Natural killer cell (primary cell): ENCODE data around the gene PLLP. TPM values are rescaled to one million over a fixed set of nuclear protein-coding genes. Genes with fewer than 3 reads are reported as not detected.

ENCODE experiments used
- ATAC-seq, 3 donors: fragments of 150-1000 bp in 2 of 3; fragments of 200-7000 bp in 1 of 3; cut with Tn5 transposase; 1 replicate in 1 of 3; 2 replicates in 2 of 3; pipeline ENCODE4 v1.10.0; 2021; ENCODE audit warnings: mild to moderate bottlenecking in 2 of 3, moderate library complexity in 2 of 3
- DNase-seq, 2 donors: peaks; one replicate each; pipeline versions ENCODE4 v3.0.0 to v3.0.0-alpha.2; 2013 to 2021; ENCODE audit warnings: mixed read lengths in 1 of 2
- H3K27ac ChIP-seq: one replicate; pipeline ENCODE4 v1.5.1; 2013; ENCODE audit warnings: mild to moderate bottlenecking, low read length
- H3K27me3 ChIP-seq: one replicate; pipeline ENCODE4 v1.6.1; 2013; ENCODE audit warnings: low read length; ENCODE audit not compliant: control insufficient read depth, insufficient read depth
- H3K36me3 ChIP-seq: one replicate; pipeline ENCODE4 v1.6.1; 2013; ENCODE audit warnings: low read length; ENCODE audit not compliant: control insufficient read depth, insufficient read depth
- H3K4me1 ChIP-seq: one replicate; pipeline ENCODE4 v1.6.1; 2013; ENCODE audit warnings: low read length; ENCODE audit not compliant: control insufficient read depth, insufficient read depth
- H3K4me3 ChIP-seq: one replicate; pipeline ENCODE4 v1.5.1; 2013; ENCODE audit warnings: low read length
- H3K9me3 ChIP-seq: one replicate; pipeline ENCODE4 v1.6.1; 2013; ENCODE audit warnings: low read length; ENCODE audit not compliant: control insufficient read depth, insufficient read depth
- H3K27ac Mint-ChIP-seq, 2 donors: one replicate each; pipeline ENCODE4 v1.8.0; 2022; ENCODE audit warnings: mild to moderate bottlenecking in 2 of 2, mixed read lengths in 2 of 2, moderate library complexity in 1 of 2
- H3K27me3 Mint-ChIP-seq, 2 donors: one replicate each; pipeline ENCODE4 v1.8.0; 2022; ENCODE audit warnings: low read depth in 2 of 2, mixed read lengths in 2 of 2
- H3K36me3 Mint-ChIP-seq: one replicate; pipeline ENCODE4 v1.8.0; 2022; ENCODE audit warnings: mixed read lengths
- H3K4me1 Mint-ChIP-seq, 2 donors: one replicate each; pipeline ENCODE4 v1.8.0; 2022; ENCODE audit warnings: mixed read lengths in 2 of 2
- H3K4me3 Mint-ChIP-seq: one replicate; pipeline ENCODE4 v1.8.0; 2022; ENCODE audit warnings: mild to moderate bottlenecking, moderate library complexity, mixed read lengths
- H3K9me3 Mint-ChIP-seq, 2 donors: one replicate each; pipeline ENCODE4 v1.8.0; 2022; ENCODE audit warnings: mixed read lengths in 2 of 2
- WGBS: methylation state at CpG from one replicate; pipeline ENCODE4 v1.1.7; 2013; ENCODE audit warnings: missing lambda C conversion rate; ENCODE audit not compliant: insufficient coverage; 5-methylcytosine and 5-hydroxymethylcytosine counted together
- intact Hi-C: fragments of 100-400 bp; cut with micrococcal nuclease; formaldehyde crosslinking; loops from one replicate; pipeline ENCODE4 v1.14.2; 2022
- total RNA-seq, 4 donors: library from RNA; stranded (reverse); fragments of 120-200 nt in 1 of 4; gene quantifications; one replicate each; pipeline versions ENCODE4 v1.2.3 to v1.2.4, GENCODE V29; 2013 to 2022
- TF ChIP-seq, protein P1 (sequence below): fragments of 200-600 bp; IDR thresholded peaks from one replicate; pipeline ENCODE4 v1.8.0; 2022; ENCODE audit warnings: antibody characterized with exemption

Gene PLLP
- total RNA-seq, 3 donors from 2014 or later (not counting 1 experiment from before 2014, with no cell fraction given), result not detected

GRCh38 chr16:57258226-57258909 lies 26.1 kb downstream of the PLLP start:
- Histone ChIP-seq H3K9me3 (no peaks in the 10 kb centered on the region), H3K4me3 (no peak overlapping the region), H3K27me3 (no peaks in the 10 kb centered on the region), H3K27ac (no peak overlapping the region), H3K4me1 (peaks cover 13% of the 10 kb centered on the region), H3K36me3 (peaks cover 13% of the 10 kb centered on the region)
- DNase-seq (no peak), ATAC-seq (no peak)
- Mint-ChIP-seq H3K27ac (no peak overlapping the region), H3K27me3 (no peaks in the 10 kb centered on the region), H3K4me3 (no peak overlapping the region), H3K36me3 (no peaks in the 10 kb centered on the region), H3K4me1 (peaks cover 5% of the 10 kb centered on the region in 2 donors), H3K9me3 (no peaks in the 10 kb centered on the region)
- TF ChIP-seq, protein P1, sequence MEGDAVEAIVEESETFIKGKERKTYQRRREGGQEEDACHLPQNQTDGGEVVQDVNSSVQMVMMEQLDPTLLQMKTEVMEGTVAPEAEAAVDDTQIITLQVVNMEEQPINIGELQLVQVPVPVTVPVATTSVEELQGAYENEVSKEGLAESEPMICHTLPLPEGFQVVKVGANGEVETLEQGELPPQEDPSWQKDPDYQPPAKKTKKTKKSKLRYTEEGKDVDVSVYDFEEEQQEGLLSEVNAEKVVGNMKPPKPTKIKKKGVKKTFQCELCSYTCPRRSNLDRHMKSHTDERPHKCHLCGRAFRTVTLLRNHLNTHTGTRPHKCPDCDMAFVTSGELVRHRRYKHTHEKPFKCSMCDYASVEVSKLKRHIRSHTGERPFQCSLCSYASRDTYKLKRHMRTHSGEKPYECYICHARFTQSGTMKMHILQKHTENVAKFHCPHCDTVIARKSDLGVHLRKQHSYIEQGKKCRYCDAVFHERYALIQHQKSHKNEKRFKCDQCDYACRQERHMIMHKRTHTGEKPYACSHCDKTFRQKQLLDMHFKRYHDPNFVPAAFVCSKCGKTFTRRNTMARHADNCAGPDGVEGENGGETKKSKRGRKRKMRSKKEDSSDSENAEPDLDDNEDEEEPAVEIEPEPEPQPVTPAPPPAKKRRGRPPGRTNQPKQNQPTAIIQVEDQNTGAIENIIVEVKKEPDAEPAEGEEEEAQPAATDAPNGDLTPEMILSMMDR, result no peak
- WGBS, result 98% methylated on average over 18 of the region's 18 CpGs
- intact Hi-C loops, result no loop called here

- DNase-seq (no peak), ATAC-seq (no peak)
- no peaks in the 10 kb centered on the region for H3K9me3 Mint-ChIP-seq
- intact Hi-C loops, result no loop called here
- peaks cover 2% of the 10 kb centered on the region for H3K36me3 Mint-ChIP-seq
- Histone ChIP-seq H3K4me1 (peaks cover 13% of the 10 kb centered on the region), H3K4me3 (no peak overlapping the region), H3K27ac (no peak overlapping the region), H3K27me3 (no peaks in the 10 kb centered on the region), H3K36me3 (peaks cover 19% of the 10 kb centered on the region), H3K9me3 (no peaks in the 10 kb centered on the region)
- H3K4me1 Mint-ChIP-seq, result peaks cover 5 to 6% of the 10 kb centered on the region in 2 donors
- no peak overlapping the region for H3K4me3 Mint-ChIP-seq
- WGBS, result 94% methylated on average over 13 of the region's 13 CpGs
- no peaks in the 10 kb centered on the region for H3K27me3 Mint-ChIP-seq
- H3K27ac Mint-ChIP-seq, result no peak overlapping the region
- TF ChIP-seq, protein P1, result no peak
These were observed 26.9 kb downstream of the PLLP start for GRCh38 chr16:57257455-57258070.

DNA sequence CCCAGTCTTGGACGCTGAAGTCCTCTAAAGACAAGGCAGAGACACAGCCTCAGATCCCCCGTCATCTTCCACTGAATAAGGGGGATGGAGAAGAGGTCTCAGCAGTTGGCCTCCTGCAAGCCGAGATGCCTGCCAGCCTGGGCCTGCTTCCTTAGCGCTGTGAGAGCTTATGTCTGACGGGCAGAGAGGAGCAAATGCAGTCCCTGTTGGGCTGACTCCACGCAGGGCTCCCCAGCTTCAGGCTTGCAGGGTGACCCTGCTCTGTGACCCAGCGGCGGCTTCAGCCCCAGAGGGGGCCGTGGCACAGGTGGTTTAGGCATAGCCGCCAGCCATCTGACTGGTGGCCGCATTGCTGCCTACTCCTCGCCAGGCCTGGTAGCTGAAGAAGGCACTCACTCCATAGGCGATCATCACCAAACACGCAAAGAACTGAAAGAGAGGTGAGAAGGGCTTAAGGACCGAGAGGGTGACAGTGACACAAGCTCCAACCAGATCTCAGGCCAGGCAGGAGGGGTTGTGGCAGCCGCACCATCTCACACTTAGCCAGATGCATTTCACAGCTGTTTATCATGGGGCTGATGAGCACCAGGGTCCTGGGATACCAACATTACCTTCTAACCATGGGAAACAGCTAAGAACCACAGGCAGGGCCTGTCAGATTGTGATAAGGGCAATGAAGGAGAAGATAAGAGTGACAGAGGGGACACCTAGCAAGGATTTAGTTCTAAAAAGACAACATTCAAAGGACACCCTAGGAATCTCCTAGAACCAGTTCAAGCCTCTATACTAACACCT lies 27.7 kb downstream of the PLLP start:
- ATAC-seq (no peak), DNase-seq (no peak)
- no peak overlapping the region for H3K27ac Mint-ChIP-seq
- no peak overlapping the region for H3K4me3 Mint-ChIP-seq
- H3K36me3 ChIP-seq, result peaks cover 27% of the 10 kb centered on the region
- H3K9me3 ChIP-seq, result no peaks in the 10 kb centered on the region
- H3K27me3 Mint-ChIP-seq, result no peaks in the 10 kb centered on the region
- H3K36me3 Mint-ChIP-seq, result peaks cover 8% of the 10 kb centered on the region
- 96% methylated on average over 16 of the region's 16 CpGs for WGBS
- no peak overlapping the region for H3K4me3 ChIP-seq
- H3K4me1 Mint-ChIP-seq, result peaks cover 5 to 10% of the 10 kb centered on the region in 2 donors
- no peaks in the 10 kb centered on the region for H3K27me3 ChIP-seq
- no peak overlapping the region for H3K27ac ChIP-seq
- H3K4me1 ChIP-seq, result peaks cover 13% of the 10 kb centered on the region
- TF ChIP-seq, protein P1, result no peak
- H3K9me3 Mint-ChIP-seq, result no peaks in the 10 kb centered on the region
- intact Hi-C loops, result no loop called here
